GM19099 (cell line): ENCODE results near the gene GPR87.

Experiments used
- POLR2A ChIP-seq: IDR thresholded peaks from 3 replicates; pipeline ENCODE4 v1.6.1; 2011; ENCODE audit warnings: low read depth; ENCODE audit not compliant: insufficient read length; ENCODE audit errors: extremely low read depth

Gene GPR87

DNA sequence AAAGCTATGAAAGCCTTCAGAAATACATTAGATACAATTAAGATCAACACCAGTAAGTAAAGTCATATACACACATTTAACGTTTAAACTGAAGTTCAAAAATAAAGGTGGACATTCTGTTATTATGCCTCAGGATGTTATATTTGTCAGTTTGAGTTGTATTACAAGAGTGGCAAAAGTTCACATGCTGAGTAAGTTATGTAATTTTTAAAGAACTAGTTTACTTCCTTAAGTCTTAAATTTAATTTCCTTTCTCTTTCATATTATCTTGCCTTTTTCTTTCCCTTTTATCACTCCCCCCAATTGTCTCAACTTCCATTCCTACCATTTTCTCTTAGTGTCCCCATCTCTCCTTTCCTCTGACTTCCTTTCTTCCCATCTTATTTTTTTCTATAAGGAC is 4.9 kb upstream of the GPR87 start:
- TF ChIP-seq POLR2A: no peak

DNA sequence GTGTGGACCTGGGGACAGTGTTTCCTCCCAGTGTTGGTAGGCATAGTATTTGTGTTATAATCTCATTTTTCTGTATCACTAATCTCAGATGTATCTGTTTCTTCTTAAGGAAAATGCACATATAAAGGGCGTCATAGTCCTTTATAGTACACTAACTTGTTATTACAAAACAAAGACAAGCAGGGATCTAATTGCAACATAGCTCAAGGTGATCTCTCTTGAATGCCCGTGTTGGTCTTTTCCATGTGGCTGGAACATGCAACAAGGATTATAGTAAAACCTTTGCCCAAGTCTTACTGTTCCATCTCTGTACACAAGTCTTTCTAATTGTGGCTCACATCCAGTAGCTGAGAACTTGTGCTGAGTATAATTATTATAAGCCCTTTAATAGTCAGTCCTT is 3.5 kb upstream of the GPR87 start:
- TF ChIP-seq POLR2A: no peak

DNA sequence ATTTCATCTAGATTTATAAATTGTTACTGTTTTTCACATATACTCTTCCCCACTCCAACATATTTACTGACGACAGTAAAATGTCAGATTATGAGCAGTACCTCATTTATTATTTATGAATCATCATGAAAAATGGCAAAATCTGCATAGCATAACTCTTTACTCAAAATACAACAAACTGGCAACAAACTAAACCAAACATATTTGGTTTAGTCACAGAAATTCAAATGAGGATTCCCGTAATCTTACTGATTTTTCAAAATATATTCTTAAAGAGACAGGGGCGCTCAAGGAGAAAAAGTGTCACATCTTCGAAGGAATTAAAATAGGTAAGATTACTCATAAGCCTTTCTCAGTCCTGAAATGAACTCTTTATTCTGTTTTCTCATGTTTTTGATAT is 3.0 kb upstream of the GPR87 start:
- no peak for TF ChIP-seq POLR2A

DNA sequence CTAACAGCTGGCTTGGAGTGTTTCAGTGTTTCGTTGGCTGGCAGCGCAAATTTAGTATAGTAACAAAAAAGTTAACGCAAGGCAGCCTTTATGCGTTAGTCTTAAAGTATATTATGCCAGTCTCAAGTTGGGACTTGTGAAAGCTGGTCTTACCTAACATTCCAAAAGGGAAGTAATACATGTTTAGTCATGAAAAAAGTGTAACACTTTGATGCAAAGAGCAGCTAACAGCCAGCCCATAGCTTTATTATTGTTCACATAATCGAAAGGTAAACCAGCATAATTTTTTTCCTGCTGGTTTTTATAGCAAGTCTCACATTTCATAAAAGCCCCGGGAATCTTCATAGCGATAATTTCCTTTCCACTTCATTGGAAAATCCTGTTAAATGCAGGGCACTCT is 2.4 kb upstream of the GPR87 start:
- no peak for TF ChIP-seq POLR2A

DNA sequence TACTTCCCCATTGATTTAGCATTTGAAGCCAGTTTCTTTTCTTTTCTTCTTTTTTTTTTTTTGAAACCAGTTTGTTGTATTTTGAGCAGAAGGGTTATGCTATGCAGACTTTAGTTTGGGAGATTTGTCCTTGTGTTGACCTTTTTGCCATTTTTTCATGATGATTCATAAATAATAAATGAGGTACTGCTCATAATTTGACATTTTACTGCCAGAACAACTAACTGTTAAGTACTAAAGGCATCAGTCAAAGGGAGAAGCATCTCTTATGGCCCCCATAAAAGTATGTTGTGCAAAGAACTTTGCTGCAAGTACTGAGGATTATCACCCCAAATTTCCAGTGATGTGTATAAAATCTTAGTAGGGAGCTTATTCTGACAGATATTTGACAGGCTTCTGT is 1.7 kb upstream of the GPR87 start:
- no peak for TF ChIP-seq POLR2A

DNA sequence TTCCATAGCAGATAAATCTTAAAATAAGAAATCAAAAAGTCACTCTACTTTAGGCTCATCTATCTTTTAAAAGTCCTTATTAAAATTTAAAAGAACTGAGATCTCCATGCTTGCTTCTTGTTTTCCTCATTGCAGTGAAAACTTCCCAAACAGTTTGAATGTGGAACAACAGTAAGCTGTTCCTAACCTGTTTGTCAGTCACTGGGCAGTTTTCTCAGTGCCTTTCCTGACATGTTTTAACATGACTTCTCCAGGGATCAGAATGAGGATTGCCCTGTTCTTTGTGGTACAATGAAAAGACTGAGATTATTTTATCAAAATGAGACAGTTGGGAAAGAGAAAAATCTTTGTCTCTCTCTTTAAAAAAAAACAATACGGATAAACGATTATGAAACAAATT is 774 bp downstream of the GPR87 start:
- TF ChIP-seq POLR2A: no peak

DNA sequence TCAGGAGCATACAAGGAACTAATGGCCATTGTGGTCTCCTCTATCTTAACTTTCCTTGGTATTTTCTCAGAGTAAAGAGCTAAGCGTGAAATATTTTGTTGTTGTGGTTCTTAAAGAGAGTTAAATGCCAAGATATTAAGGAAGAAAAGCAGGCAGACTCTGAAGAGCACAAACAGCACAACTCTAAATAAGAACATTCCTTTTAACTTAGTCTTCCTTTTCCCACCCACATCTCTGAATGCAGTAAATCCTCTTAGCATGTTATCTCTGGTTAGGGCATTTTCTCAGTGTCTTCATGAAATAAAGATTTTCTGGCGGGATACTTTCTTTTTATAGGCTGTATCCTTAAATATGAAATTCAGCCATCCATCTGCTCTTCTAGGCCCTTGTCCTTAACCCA is 1.5 kb downstream of the GPR87 start:
- TF ChIP-seq POLR2A: no peak

DNA sequence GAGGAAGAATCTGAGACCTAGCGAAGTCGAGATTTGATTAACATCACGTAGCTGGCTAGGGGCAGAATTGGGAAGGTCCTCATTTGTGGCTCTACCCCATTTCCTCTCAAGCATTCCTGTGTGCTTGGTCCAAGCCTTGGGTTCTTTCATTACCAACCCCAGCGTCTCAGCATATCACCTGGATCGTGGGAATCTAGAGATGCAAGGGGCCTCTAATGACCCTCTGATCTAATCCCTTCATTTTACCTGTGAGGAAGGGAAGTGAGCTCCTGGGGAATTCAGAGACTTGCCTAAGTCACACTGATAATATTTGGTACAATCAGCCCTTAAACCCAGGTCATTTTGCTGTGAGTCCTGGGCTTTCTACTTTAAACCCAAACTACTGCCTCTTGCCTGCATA is 2.0 kb downstream of the GPR87 start:
- TF ChIP-seq POLR2A: no peak

DNA sequence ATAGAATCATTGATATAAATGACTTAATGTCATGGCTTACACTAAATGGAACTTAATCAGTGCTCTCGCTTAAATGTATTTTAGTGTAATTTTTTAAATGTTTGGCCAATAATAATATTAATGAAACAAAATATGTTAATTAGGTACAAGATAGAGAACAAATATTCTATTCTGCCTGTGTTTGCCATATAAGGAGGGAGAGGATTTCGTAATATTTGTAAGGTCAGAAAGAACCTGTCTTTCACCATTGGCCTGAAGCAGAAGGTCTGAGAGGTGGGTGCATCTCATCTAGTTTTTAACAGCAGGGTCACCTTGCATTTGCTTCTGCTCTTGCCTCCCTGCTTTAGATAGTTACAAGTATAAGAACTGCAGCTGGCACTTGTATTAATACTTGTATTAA is 2.5 kb downstream of the GPR87 start:
- TF ChIP-seq POLR2A: no peak

DNA sequence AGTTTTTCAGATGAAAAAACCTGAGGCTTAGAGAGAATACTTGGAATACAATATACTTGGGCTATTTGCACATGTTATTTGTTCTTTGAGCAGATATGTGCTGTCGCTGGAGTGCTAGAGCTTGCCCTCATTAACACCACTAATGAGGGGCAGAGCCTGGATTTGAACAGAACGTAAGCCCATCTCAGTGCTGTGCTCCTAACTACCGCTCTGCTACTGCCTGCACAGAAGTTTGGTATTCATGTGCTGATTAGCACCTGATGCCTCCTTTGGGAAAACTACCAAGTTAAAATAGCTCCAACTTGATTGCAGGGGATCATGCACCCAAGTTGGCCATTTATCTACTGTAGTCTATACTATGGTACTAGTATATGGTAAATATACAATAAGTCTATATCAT is 3.6 kb downstream of the GPR87 start:
- no peak for TF ChIP-seq POLR2A

DNA sequence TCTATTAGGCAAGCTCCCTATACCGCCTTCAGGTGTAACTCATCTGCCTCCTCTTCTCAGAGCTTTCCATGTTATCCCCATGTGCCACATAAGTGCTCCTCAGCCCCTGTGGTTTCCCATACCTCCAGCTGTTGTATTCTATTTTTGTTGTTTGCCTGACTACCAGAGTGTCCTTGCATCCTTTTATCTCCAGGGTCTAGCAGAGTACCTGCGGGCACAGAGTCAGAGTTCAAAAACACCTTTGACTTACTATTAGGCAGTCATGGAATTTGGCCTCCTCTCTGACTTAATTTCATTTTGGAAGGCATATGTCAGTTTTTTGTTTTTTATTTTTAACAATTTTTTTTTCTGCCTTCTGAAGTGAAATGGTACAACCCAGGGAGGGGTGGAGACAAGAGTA is 7.1 kb downstream of the GPR87 start:
- TF ChIP-seq POLR2A: no peak

DNA sequence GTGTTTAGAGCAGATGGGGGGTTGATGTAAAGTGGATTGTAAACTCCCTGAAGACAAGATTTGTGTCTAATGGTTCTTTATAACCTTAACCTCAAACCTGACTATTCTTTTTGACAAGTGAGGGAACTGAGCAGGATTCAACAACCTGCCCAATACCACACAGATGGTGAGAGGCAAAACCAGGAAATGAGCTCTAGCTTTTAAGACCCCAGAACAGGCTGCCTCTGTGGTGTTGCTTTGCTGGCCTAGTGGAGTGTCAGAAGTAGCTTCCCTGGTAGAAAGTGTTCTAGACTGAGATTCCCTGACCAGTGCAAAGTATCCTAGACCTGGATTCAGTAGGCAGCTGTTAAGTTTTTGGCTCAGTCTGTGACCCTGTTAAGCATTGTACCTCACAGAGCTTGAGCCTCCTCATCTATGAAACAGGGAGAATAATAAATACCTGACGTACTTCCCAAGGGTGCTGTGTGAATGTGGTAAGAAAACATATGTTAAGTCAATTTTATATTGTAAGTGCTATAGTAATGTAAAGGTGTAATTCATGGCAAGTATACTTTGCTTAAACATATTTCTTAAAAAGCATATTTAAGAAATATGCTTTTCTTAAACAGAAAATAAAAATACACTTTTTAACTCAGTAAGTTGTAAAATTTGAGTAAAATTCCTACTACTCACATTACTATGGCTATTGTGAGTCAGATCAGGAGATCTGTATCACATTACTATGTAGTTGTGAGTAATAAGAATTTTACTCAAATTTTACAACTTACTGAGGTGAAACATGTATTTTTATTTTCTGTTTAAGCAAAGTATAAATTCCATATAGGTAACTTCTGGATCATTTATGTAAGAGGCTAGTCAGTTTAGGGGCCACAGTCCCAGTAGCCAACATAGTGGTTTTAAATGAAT is 8.8 kb downstream of the GPR87 start:
- TF ChIP-seq POLR2A: no peak

DNA sequence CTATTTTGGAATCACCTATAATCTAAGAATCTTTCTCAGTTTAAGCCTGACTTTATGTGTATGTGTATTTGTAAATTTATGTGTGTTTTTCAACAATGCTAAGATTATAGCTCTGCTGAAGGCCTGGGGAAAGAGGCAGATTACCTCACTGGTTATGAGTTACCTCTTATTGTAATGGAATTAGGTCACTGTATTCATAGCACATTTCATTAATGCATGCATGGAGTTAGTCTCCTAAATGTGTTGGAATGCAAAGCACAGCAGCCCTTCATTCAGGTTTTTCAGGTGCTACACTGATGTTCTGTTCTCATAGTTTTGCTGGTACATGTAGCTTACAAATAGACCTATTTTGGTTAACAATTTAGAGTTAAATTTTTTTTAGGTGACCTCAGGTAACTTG is 9.5 kb downstream of the GPR87 start:
- no peak for TF ChIP-seq POLR2A

DNA sequence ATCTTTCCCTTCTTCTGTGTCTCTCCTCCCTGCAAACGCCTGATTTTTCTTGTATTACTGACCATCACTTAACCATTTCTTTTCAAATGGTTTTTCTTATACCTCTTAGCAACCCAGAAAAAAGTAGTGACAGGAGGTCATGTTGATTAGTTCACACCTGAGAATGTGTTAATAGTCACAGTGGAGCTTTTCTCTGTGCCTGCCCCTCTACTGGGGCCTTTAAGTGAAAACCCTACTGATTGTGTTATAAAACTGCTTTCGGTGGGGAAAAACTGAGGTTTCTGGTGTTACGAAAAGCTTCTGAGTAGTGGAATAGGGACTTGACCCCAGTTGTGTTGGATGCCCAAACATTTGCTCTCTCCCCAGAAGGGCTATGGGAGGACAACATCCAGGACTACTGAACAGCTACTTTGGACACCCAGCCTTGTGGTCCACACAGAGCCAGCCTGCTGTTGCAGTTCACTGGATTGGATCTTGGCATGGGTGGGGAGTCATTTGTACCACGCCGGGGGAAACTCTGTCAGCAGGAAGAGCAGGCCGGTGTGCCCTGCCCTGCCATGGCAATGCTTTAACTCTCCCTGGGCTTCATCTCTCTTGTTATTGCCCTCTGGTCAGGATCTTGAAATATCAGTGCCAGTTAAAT is 10.3 kb downstream of the GPR87 start:
- no peak for TF ChIP-seq POLR2A

DNA sequence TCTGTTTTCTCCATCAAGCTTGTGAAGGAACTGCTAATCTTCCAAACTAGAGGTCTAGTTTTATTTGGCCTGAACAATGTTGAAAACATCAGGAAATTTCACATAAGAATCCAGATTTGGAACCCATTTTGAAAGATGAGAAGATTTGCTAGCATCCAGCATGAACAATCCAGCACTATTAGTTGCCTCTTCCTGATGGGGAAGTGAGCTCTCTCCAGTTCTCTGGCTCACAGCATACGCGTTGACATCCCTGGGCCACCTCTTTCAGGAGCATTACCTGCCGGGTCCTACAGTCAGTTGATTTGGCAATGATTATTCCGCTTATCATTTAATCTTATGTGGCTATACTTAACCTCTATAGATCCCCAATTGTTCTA is 10.9 kb downstream of the GPR87 start:
- no peak for TF ChIP-seq POLR2A

DNA sequence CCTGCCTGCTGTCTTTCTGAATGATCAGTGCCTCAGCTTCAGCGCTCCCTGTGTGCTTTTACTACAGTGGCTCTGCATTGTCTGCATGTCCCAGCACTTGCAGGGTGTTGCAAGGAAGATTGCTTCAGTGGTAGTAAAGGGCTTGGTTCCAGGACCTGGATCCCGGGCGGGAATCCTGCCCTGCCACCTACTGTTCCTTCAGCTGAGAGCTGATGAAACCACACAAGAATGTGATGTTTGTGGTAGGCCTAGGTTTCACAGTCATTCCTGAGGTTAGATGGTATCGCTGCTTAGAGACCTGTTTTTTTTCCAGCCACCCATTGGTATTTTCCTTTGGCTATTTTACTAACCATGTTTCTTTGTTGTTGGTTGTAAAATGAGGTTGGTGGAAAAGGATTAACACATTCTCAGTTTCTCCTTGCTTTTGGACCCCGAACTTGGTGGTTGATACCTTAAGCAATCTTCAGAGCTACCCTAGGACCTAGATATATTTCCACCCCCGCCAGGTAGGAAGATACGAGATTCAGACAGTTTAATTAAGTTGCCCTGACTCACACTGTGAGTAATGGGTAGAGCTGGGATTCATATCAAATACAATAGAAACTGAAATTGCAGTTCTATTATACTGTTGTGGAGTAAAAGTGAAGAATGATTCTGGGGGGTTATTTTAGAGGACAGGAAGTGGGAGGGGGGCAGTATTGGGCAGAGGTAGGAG is 11.4 kb downstream of the GPR87 start:
- TF ChIP-seq POLR2A: no peak
